ENCODE results near the gene PLK3. TPM values are rescaled to one million over a fixed set of nuclear protein-coding genes. Genes with fewer than 3 reads are reported as not detected.

Gene PLK3
- total RNA-seq, 6 experiments from 2014 or later: 37.1 to 44.6 (median 39.2) TPM

GRCh38 chr1:44848456-44849181 lies 48.4 kb downstream of the PLK3 start:
- Mint-ChIP-seq H3K4me3 (no peak overlapping the region), H3K27ac (no peak overlapping the region), H3K4me1 (ENCODE audit: low read depth) (peaks cover 7% of the 10 kb centered on the region), H3K36me3 (ENCODE audit: low read depth) (peaks cover 16% of the 10 kb centered on the region), H3K9me3 (no peaks in the 10 kb centered on the region), H3K27me3 (ENCODE audit: insufficient read depth) (no peaks in the 10 kb centered on the region)
- TF ChIP-seq CTCF (IDR thresholded peaks at IDR 0.05): no peak
- no peak for DNase-seq

GRCh38 chr1:44849575-44850132 lies 49.5 kb downstream of the PLK3 start:
- no peak overlapping the region for H3K4me3 Mint-ChIP-seq
- no peaks in the 10 kb centered on the region for H3K9me3 Mint-ChIP-seq
- peak; percentile 4 for DNase-seq
- H3K27me3 Mint-ChIP-seq (ENCODE audit: insufficient read depth): no peaks in the 10 kb centered on the region
- peaks cover 18% of the 10 kb centered on the region for H3K36me3 Mint-ChIP-seq (ENCODE audit: low read depth)
- H3K4me1 Mint-ChIP-seq (ENCODE audit: low read depth): peaks cover 7% of the 10 kb centered on the region
- H3K27ac Mint-ChIP-seq: no peak overlapping the region
- TF ChIP-seq CTCF (IDR thresholded peaks at IDR 0.05): no peak

- Mint-ChIP-seq H3K36me3 (ENCODE audit: low read depth) (peaks cover 28% of the 10 kb centered on the region), H3K27me3 (ENCODE audit: insufficient read depth) (no peaks in the 10 kb centered on the region), H3K27ac (no peak overlapping the region), H3K9me3 (no peaks in the 10 kb centered on the region), H3K4me1 (ENCODE audit: low read depth) (peaks cover 7% of the 10 kb centered on the region), H3K4me3 (no peak overlapping the region)
- no peak for TF ChIP-seq CTCF (IDR thresholded peaks at IDR 0.05)
- DNase-seq: no peak
These were observed 51.1 kb downstream of the PLK3 start for GRCh38 chr1:44851308-44851707.

GRCh38 chr1:44853201-44853600 lies 53.0 kb downstream of the PLK3 start:
- H3K36me3 Mint-ChIP-seq (ENCODE audit: low read depth): peaks cover 41% of the 10 kb centered on the region
- no peak overlapping the region for H3K4me3 Mint-ChIP-seq
- TF ChIP-seq CTCF (IDR thresholded peaks at IDR 0.05): no peak
- H3K27me3 Mint-ChIP-seq (ENCODE audit: insufficient read depth): no peaks in the 10 kb centered on the region
- no peaks in the 10 kb centered on the region for H3K9me3 Mint-ChIP-seq
- no peak for DNase-seq
- peaks cover 7% of the 10 kb centered on the region for H3K4me1 Mint-ChIP-seq (ENCODE audit: low read depth)
- no peak overlapping the region for H3K27ac Mint-ChIP-seq

GRCh38 chr1:44854970-44855369 lies 54.8 kb downstream of the PLK3 start:
- TF ChIP-seq CTCF (IDR thresholded peaks at IDR 0.05): no peak
- H3K9me3 Mint-ChIP-seq: no peaks in the 10 kb centered on the region
- H3K4me3 Mint-ChIP-seq: no peak overlapping the region
- H3K4me1 Mint-ChIP-seq (ENCODE audit: low read depth): peaks cover 2% of the 10 kb centered on the region
- H3K27me3 Mint-ChIP-seq (ENCODE audit: insufficient read depth): no peaks in the 10 kb centered on the region
- no peak overlapping the region for H3K27ac Mint-ChIP-seq
- no peak for DNase-seq
- H3K36me3 Mint-ChIP-seq (ENCODE audit: low read depth): peaks cover 38% of the 10 kb centered on the region

Other genes starting within 250 kb of the PLK3 start
- 1 to 10 TPM; 3.2 to 5.0 (median 4.4) TPM for gene TMEM53, start 125.9 kb upstream of the PLK3 start, total RNA-seq (2021; fragmentation: NEBNext Ultra II Directional; extraction: Animal tissue kit (Norgen Biotek cat#: 25700))
- under 1 TPM in 4 of 6 experiments, not detected in 2; 0.14 to 0.41 (median 0.32) TPM for gene ARMH1, start 125.7 kb upstream of the PLK3 start, total RNA-seq (2021; fragmentation: NEBNext Ultra II Directional; extraction: Animal tissue kit (Norgen Biotek cat#: 25700))
- not detected for gene RNU5D-1, start 69.2 kb upstream of the PLK3 start, total RNA-seq (2021; fragmentation: NEBNext Ultra II Directional; extraction: Animal tissue kit (Norgen Biotek cat#: 25700))
- gene KIF2C, start 60.5 kb upstream of the PLK3 start, total RNA-seq (2021; fragmentation: NEBNext Ultra II Directional; extraction: Animal tissue kit (Norgen Biotek cat#: 25700)): 10 to 100 TPM; 15.6 to 48.5 (median 43.3) TPM
- gene RPS8, start 24.8 kb upstream of the PLK3 start, total RNA-seq (2021; fragmentation: NEBNext Ultra II Directional; extraction: Animal tissue kit (Norgen Biotek cat#: 25700)): 1,000 to 10,000 TPM; 1,518 to 1,745 (median 1,633) TPM
- under 1 TPM; 0.09 to 0.23 (median 0.12) TPM for gene BEST4, start 12.2 kb upstream of the PLK3 start, total RNA-seq (2021; fragmentation: NEBNext Ultra II Directional; extraction: Animal tissue kit (Norgen Biotek cat#: 25700))
- gene DYNLT4, start 7.0 kb downstream of the PLK3 start, total RNA-seq (2021; fragmentation: NEBNext Ultra II Directional; extraction: Animal tissue kit (Norgen Biotek cat#: 25700)): under 1 TPM in 1 of 6 experiments, not detected in 5; 0.46 TPM
- gene BTBD19, start 8.1 kb downstream of the PLK3 start, total RNA-seq (2021; fragmentation: NEBNext Ultra II Directional; extraction: Animal tissue kit (Norgen Biotek cat#: 25700)): 10 to 100 TPM; 12.2 to 21.4 (median 13.9) TPM
- gene PTCH2, start 42.9 kb downstream of the PLK3 start, total RNA-seq (2021; fragmentation: NEBNext Ultra II Directional; extraction: Animal tissue kit (Norgen Biotek cat#: 25700)): under 1 TPM; 0.37 to 0.81 (median 0.61) TPM
- 10 to 100 TPM; 39.2 to 45.5 (median 44.1) TPM for gene EIF2B3, start 186.2 kb downstream of the PLK3 start, total RNA-seq (2021; fragmentation: NEBNext Ultra II Directional; extraction: Animal tissue kit (Norgen Biotek cat#: 25700))
- gene HECTD3, start 210.9 kb downstream of the PLK3 start, total RNA-seq (2021; fragmentation: NEBNext Ultra II Directional; extraction: Animal tissue kit (Norgen Biotek cat#: 25700)): 10 to 100 TPM; 27.8 to 33.3 (median 31.5) TPM
- gene UROD, start 211.9 kb downstream of the PLK3 start, total RNA-seq (2021; fragmentation: NEBNext Ultra II Directional; extraction: Animal tissue kit (Norgen Biotek cat#: 25700)): 100 to 1,000 TPM; 121 to 137 (median 128) TPM

Data from HFFc6 (cell line).